GM20431 (cell line): Measurements from ENCODE around the gene ATP2C2.

Experiments
- in situ Hi-C: fragments of 300-500 bp; cut with MseI, MboI; formaldehyde crosslinking; loops from one replicate; pipeline ENCODE4 v1.15.0; 2020; ENCODE audit warnings: low sequenced_read_pairs; ENCODE audit not compliant: unreplicated experiment

Gene ATP2C2

GRCh38 chr16:84503751-84504395, 135.5 kb downstream of the ATP2C2 start:
- in situ Hi-C loops, result loop anchor here (25.0 kb wide), 1 partner anchor 233 kb away; no protein-coding TSS in a partner anchor

- in situ Hi-C loops, result loop anchor here (25.0 kb wide), 1 partner anchor 233 kb away; no protein-coding TSS in a partner anchor
These were observed 136.3 kb downstream of the ATP2C2 start, which contains the start of gene MEAK7 for GRCh38 chr16:84504420-84505248. MEAK7 (minus strand) TSS chr16:84504659; CDS start chr16:84498086, 6,573 bp downstream.

GRCh38 chr16:84505249-84506187, 137.2 kb downstream of the ATP2C2 start:
- in situ Hi-C loops, result loop anchor here (25.0 kb wide), 1 partner anchor 232 kb away; no protein-coding TSS in a partner anchor

- in situ Hi-C loops, result loop anchor here (25.0 kb wide), 1 partner anchor 230 kb away; no protein-coding TSS in a partner anchor
These were observed 139.0 kb downstream of the ATP2C2 start for GRCh38 chr16:84507011-84507982.

GRCh38 chr16:84508502-84508901, 140.2 kb downstream of the ATP2C2 start:
- in situ Hi-C loops, result loop anchor here (25.0 kb wide), 1 partner anchor 229 kb away; no protein-coding TSS in a partner anchor

- in situ Hi-C loops, result loop anchor here (25.0 kb wide), 1 partner anchor 228 kb away; no protein-coding TSS in a partner anchor
These were observed 141.0 kb downstream of the ATP2C2 start for GRCh38 chr16:84509032-84509950.

- in situ Hi-C loops, result loop anchor here (5.0 to 25.0 kb wide), 2 partner anchors 111 to 226 kb away; no protein-coding TSS in a partner anchor
These were observed 143.0 kb downstream of the ATP2C2 start for GRCh38 chr16:84511180-84511800.

- in situ Hi-C loops, result loop anchor here (5.0 to 25.0 kb wide), 2 partner anchors 110 to 225 kb away; no protein-coding TSS in a partner anchor
These were observed 143.5 kb downstream of the ATP2C2 start for GRCh38 chr16:84511831-84512230.

GRCh38 chr16:84513123-84513522, 144.8 kb downstream of the ATP2C2 start:
- in situ Hi-C loops, result loop anchor here (5.0 to 25.0 kb wide), 2 partner anchors 109 to 224 kb away; no protein-coding TSS in a partner anchor

- in situ Hi-C loops, result loop anchor here (5.0 to 25.0 kb wide), 2 partner anchors 109 to 224 kb away; no protein-coding TSS in a partner anchor
These were observed 145.3 kb downstream of the ATP2C2 start for GRCh38 chr16:84513666-84514065.
